Neural cell (in vitro differentiated cells): ENCODE measurements around the gene TMEM135.

Source experiments
- EZH2 ChIP-seq: fragments of 200-600, 300-800 bp; shearing (Covaris generic), sonication (generic); IDR thresholded peaks from 2 replicates; pipeline ENCODE4 v1.6.1; 2014; ENCODE audit warnings: antibody characterized with exemption, low read length, borderline replicate concordance, mild to moderate bottlenecking; ENCODE audit not compliant: insufficient read depth, poor library complexity, severe bottlenecking
- POLR2AphosphoS5 ChIP-seq: IDR thresholded peaks from 2 replicates; pipeline ENCODE4 v1.6.1; 2012
- TF ChIP-seq, protein P1 (sequence below): fragments of 450-650 bp; IDR thresholded peaks from 2 replicates; pipeline ENCODE4 v1.5.1; 2014; ENCODE audit warnings: antibody characterized with exemption, mild to moderate bottlenecking, moderate library complexity; ENCODE audit not compliant: poor library complexity, severe bottlenecking

DNA sequence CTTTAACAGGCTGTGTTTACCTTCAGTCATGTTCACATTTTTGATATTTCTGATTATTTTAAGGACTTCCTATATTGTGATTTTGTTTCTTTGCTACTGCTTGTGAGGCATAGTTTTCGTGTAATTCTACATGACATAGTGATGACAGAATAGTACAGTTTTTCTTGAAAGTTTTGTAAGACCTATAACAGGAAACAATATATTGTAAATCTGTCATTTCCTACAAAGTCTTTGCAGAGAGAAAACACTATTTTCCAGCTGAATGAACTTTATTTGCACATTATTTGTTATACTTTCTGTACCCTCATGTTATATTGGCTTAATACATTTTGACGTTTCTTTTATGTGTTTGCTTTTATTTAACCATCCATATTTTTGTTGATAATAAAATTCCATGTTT, 191.1 kb downstream of the TMEM135 start:
- TF ChIP-seq, protein P1, sequence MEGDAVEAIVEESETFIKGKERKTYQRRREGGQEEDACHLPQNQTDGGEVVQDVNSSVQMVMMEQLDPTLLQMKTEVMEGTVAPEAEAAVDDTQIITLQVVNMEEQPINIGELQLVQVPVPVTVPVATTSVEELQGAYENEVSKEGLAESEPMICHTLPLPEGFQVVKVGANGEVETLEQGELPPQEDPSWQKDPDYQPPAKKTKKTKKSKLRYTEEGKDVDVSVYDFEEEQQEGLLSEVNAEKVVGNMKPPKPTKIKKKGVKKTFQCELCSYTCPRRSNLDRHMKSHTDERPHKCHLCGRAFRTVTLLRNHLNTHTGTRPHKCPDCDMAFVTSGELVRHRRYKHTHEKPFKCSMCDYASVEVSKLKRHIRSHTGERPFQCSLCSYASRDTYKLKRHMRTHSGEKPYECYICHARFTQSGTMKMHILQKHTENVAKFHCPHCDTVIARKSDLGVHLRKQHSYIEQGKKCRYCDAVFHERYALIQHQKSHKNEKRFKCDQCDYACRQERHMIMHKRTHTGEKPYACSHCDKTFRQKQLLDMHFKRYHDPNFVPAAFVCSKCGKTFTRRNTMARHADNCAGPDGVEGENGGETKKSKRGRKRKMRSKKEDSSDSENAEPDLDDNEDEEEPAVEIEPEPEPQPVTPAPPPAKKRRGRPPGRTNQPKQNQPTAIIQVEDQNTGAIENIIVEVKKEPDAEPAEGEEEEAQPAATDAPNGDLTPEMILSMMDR, result no peak
- TF ChIP-seq EZH2 (no peak), POLR2AphosphoS5 (no peak)
